Effector memory CD8-positive, alpha-beta T cell (primary cell): ENCODE measurements around the gene UCHL3.

Source experiments
- ATAC-seq: fragments of 150-1000 bp; cut with Tn5 transposase; replicated peaks from 2 replicates; pipeline ENCODE4 v1.10.0; 2021; ENCODE audit warnings: mild to moderate bottlenecking, moderate library complexity
- DNase-seq, 3 experiments: peaks; one replicate each; pipeline ENCODE4 v3.0.0; 2021
- H3K27ac Mint-ChIP-seq, 2 donors: one replicate each; pipeline ENCODE4 v1.8.0; 2022; ENCODE audit warnings: mild to moderate bottlenecking in 2 of 2, mixed read lengths in 2 of 2, moderate library complexity in 2 of 2
- H3K27me3 Mint-ChIP-seq, 2 donors: one replicate each; pipeline ENCODE4 v1.8.0; 2022; ENCODE audit warnings: mixed read lengths in 2 of 2
- H3K36me3 Mint-ChIP-seq: one replicate; pipeline ENCODE4 v1.8.0; 2022; ENCODE audit warnings: mild to moderate bottlenecking, moderate library complexity, mixed read lengths; ENCODE audit not compliant: insufficient read depth
- H3K4me1 Mint-ChIP-seq, 2 donors: one replicate each; pipeline ENCODE4 v1.8.0; 2022; ENCODE audit warnings: low read depth in 2 of 2, mixed read lengths in 2 of 2
- H3K4me3 Mint-ChIP-seq, 2 donors: one replicate each; pipeline ENCODE4 v1.8.0; 2022; ENCODE audit warnings: mild to moderate bottlenecking in 2 of 2, mixed read lengths in 2 of 2, moderate library complexity in 2 of 2
- H3K9me3 Mint-ChIP-seq, 2 donors: one replicate each; pipeline ENCODE4 v1.8.0; 2022; ENCODE audit warnings: mixed read lengths in 2 of 2

UCHL3 gene

DNA sequence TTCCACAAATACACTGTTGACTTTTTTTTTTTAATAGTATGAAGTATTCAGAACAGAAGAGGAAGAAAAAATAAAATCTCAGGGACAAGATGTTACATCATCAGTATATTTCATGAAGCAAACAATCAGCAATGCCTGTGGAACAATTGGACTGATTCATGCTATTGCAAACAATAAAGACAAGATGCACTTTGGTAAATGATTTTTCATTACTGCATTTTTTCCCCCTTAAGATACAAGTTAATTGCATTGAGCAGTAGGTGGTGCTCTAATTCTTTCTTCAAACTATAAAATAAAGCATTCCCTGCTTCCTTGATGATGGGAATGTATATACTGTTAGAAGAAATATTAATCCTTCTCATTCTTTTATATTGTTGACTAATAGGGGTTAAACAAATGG lies 17.1 kb downstream of the UCHL3 start:
- Mint-ChIP-seq H3K27ac (no peak overlapping the region), H3K36me3 (peaks cover 30% of the 10 kb centered on the region)

DNA sequence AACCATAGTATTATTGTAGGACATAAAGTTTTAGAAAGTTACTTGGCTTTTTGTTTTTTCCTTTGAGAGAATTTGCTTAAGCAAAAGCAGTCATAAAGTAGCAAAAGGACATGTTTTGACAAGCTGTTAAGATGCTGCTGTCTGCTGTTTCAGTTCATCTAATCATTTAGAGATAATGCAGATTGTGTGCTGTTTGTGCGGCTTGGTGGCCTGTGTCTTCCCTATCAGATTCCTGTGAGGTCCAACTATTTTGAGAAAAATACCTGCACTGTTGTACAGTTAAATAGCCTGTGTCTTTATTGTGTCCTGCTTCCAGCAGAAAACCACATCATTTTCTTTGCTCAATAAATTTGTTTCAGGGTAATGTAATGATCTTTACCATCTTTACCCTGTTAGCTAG lies 20.0 kb downstream of the UCHL3 start:
- H3K27ac Mint-ChIP-seq: no peak overlapping the region
- H3K9me3 Mint-ChIP-seq: no peaks in the 10 kb centered on the region
- H3K27me3 Mint-ChIP-seq: no peaks in the 10 kb centered on the region
- H3K36me3 Mint-ChIP-seq: peaks cover 38% of the 10 kb centered on the region
- DNase-seq (no peak), ATAC-seq (no peak)
- H3K4me3 Mint-ChIP-seq: no peak overlapping the region
- no peaks in the 10 kb centered on the region for H3K4me1 Mint-ChIP-seq

More for the DNA sequence above, 17.1 kb downstream of the UCHL3 start:
- ATAC-seq (no peak), DNase-seq (no peak)
- no peak overlapping the region for H3K4me3 Mint-ChIP-seq
- no peaks in the 10 kb centered on the region for H3K27me3 Mint-ChIP-seq
- H3K9me3 Mint-ChIP-seq: no peaks in the 10 kb centered on the region
- H3K4me1 Mint-ChIP-seq: no peaks in the 10 kb centered on the region

DNA sequence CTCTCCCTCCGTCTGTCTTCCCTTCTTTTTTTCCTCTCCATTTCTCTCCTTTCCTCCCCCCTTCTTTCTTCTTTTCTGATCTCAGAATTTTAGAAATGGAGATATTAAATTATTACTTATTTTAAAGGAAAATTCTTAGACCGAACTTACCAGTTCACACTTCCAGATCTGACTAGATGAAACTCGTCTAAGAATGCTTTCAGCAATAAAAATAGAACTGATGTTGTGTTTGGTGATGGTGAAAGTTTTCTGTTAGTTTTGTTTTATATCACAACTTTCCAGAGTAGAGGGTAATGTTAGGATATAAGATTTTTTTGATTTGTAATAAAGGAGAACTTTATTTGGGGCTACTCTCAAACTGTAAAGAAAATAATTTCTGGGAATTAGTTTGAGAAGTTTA lies 29.9 kb downstream of the UCHL3 start:
- Mint-ChIP-seq H3K27ac (no peak overlapping the region), H3K4me3 (no peak overlapping the region), H3K27me3 (no peaks in the 10 kb centered on the region), H3K9me3 (peaks cover 0 to 2% of the 10 kb centered on the region in 2 donors), H3K36me3 (peaks cover 19% of the 10 kb centered on the region), H3K4me1 (no peaks in the 10 kb centered on the region)
- no peak for DNase-seq
- ATAC-seq: no peak

DNA sequence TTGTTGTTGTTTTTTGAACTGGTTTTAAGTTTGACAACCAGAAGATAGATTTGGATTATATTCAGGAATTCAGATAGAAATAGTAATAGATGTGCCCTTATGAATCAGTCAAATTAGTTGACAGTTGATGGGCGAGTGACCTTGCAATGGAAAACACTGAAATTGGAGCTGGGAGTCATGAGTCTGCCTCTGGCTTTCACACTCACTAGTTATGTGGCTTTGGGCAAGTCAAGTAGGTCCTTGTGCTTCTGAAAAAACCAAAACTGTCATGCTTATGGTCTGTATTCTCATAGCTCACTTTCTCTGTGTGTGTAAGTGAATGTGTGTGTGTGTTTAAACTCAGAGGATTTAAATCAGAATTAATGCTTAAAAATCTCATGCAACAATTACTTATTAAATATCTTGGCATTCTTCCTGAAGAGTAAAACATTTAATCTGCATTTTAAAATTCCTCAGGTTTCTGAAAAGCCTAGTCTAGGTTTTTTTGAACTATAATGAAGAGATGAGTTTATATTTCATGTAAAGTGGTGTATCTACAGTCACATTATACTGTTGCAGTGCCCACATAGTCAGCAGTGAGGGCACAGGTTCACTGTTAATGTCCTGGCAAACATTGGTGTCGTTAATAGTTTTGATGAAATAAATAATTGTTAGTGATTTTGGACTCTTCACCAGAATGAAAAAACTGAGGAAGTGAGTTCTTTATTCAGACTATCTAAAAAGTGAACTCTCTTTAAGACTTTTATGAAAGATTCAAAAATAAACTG lies 32.5 kb downstream of the UCHL3 start:
- Mint-ChIP-seq H3K27me3 (no peaks in the 10 kb centered on the region), H3K27ac (no peak overlapping the region), H3K4me3 (no peak overlapping the region), H3K36me3 (peaks cover 11% of the 10 kb centered on the region), H3K4me1 (no peaks in the 10 kb centered on the region), H3K9me3 (peaks cover 2 to 7% of the 10 kb centered on the region in 2 donors)
- no peak for DNase-seq
- ATAC-seq: no peak

DNA sequence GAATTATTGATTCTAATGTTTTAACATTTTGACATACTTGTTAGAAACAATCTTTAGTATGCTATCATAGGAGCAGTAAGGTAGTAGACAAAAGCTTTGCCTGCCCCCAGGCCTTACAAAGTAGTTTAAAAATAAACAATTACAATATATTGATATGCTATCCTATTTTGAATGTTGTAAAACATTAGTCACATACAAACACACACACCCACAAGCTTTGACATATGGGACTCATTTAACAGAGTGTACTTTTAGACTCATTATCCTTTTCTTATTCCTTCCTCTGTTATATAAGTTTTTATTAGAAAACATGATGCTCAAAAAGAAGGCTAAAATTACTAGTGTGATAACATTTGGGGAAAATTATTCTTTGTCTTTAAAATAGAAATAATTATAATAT lies 33.5 kb downstream of the UCHL3 start:
- DNase-seq: no peak
- Mint-ChIP-seq H3K36me3 (peaks cover 11% of the 10 kb centered on the region), H3K9me3 (peaks cover 2 to 7% of the 10 kb centered on the region in 2 donors), H3K4me1 (no peaks in the 10 kb centered on the region), H3K27me3 (no peaks in the 10 kb centered on the region), H3K27ac (no peak overlapping the region), H3K4me3 (no peak overlapping the region)
- no peak for ATAC-seq

DNA sequence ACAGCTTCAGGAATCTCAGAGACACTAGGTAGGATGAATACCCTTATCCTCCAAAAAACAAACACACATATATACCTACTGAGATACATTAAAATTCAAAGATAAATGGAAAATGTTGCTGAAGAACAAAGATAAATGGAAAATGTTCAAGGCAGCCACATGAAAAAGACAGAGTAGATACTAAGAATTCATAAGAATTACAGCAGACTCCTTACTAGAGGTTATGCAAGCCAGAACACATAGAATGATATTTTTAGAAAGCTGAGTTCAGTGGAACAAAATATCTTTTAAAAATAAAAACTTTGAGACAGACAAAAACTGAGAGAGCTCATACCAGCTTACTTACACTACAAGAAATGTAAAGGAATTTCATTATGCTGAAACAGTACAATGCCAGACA lies 35.6 kb downstream of the UCHL3 start:
- peaks cover 2 to 7% of the 10 kb centered on the region in 2 donors for H3K9me3 Mint-ChIP-seq
- H3K27me3 Mint-ChIP-seq: no peaks in the 10 kb centered on the region
- ATAC-seq (no peak), DNase-seq (no peak)
- H3K27ac Mint-ChIP-seq: no peak overlapping the region
- no peaks in the 10 kb centered on the region for H3K4me1 Mint-ChIP-seq
- no peak overlapping the region for H3K4me3 Mint-ChIP-seq
- H3K36me3 Mint-ChIP-seq: peaks cover 11% of the 10 kb centered on the region

DNA sequence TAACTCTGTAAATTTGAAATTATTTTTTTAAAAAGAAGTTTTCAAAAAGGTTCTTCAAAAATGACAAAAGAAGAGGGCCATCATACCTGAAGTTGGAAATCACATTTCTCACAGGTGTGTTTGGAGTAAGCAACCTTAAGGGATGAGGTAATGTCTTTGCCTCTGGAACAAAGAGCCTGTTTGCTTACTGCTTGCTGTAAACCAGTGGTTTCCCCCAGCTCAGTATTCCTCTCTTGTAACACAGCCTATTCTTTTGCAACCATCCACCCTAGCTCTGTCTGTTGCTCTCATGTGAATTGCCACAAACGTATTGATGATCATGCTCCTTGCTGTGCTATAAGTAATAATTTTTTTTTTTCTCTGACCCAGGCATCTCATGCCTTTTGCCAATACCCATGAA lies 38.1 kb downstream of the UCHL3 start:
- Mint-ChIP-seq H3K4me1 (no peaks in the 10 kb centered on the region), H3K27ac (no peak overlapping the region), H3K9me3 (peaks cover 2 to 7% of the 10 kb centered on the region in 2 donors), H3K36me3 (peaks cover 3% of the 10 kb centered on the region), H3K4me3 (no peak overlapping the region), H3K27me3 (no peaks in the 10 kb centered on the region)
- ATAC-seq (no peak), DNase-seq (no peak)

DNA sequence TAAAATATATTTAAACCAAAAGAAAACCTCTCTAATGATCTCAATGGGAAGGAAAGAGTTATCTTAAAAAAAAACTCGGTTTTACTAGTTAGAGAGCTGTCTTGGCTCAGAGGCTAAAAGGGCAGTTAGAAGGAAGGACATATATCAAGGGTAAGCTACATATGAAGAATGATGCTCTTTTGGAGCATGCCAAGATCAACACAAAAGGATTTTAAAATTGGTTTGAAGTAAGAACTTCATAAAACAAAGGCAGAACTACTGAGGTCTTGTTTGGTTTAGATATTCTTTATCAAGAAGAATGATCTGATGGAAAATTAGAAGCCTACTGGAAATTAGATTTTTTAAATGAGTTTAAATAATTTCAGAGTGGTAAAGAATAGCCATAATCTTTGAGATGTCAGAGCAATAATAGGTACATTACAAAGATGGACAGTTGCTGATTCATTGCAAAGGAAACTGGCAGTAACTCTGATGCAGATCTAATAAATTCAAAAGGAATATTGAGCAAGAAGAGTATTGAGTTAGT lies 47.1 kb downstream of the UCHL3 start:
- Mint-ChIP-seq H3K9me3 (no peaks in the 10 kb centered on the region), H3K27ac (peak overlapping the region in 1 of 2 donors; percentile 19), H3K4me3 (no peak overlapping the region), H3K36me3 (peaks cover 22% of the 10 kb centered on the region), H3K4me1 (peaks cover 0 to 2% of the 10 kb centered on the region in 2 donors), H3K27me3 (no peaks in the 10 kb centered on the region)
- no peak for DNase-seq
- ATAC-seq: no peak

DNA sequence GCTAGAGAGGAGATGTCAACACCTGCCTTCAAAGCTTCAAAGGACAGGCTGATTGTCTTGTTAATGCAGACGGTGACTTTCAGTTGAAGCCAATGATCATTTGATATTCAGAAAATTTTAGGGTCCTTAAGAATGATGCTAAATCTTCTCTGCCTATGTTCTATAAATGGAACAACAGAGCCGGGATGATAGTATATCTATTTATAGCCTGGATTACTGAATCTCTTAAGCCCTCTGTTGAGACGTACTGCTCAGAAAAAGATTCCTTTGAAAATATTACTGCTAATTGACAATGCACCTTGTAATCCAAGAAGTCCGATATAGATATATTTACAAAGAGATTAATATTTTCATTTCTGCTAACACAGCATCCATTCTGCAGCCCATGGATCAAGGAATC lies 50.8 kb downstream of the UCHL3 start:
- Mint-ChIP-seq H3K27ac (no peak overlapping the region), H3K27me3 (no peaks in the 10 kb centered on the region), H3K36me3 (peaks cover 22% of the 10 kb centered on the region), H3K9me3 (no peaks in the 10 kb centered on the region), H3K4me3 (no peak overlapping the region), H3K4me1 (peaks cover 0 to 2% of the 10 kb centered on the region in 2 donors)
- DNase-seq (no peak), ATAC-seq (no peak)

DNA sequence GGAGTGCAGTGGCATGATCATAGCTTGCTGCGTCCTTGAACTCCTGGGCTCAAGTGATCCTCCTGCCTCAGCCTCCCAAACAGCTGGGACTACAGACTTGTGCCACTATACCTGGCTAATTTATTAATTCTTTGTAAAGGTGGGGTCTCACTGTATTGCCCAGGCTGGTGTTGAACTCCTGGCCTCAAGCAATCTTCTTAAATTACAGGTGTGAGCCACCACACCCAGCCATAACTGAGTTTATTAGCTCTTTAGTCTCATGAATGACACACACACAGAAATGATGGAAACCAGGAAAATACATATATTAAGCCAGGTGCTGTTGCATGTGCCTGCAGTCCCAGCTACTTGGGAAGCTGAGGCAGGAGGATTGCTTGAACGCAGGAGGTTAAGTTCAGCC lies 53.4 kb downstream of the UCHL3 start:
- H3K27me3 Mint-ChIP-seq: no peaks in the 10 kb centered on the region
- DNase-seq: no peak
- no peaks in the 10 kb centered on the region for H3K9me3 Mint-ChIP-seq
- no peak overlapping the region for H3K27ac Mint-ChIP-seq
- no peak overlapping the region for H3K4me3 Mint-ChIP-seq
- no peaks in the 10 kb centered on the region for H3K4me1 Mint-ChIP-seq
- H3K36me3 Mint-ChIP-seq: peaks cover 11% of the 10 kb centered on the region
- no peak for ATAC-seq

DNA sequence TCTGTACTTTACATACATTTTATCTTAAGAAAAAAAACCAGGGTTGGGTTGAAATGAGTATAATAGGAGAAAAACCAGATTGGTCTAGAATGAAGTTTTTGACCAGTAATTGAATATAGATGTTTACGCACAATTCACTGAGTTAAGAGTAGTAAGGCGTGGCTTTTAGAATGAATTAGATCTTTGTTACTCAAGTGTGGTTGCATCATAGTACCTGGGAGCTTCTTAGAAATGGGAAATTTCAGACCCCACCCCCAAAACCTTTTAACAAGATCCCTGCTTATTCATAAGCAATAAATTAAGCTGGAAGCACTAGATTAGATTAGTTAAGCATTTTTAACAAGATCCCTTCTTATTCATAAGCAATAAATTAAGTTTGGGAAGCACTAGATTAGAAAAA lies 57.9 kb downstream of the UCHL3 start:
- no peak for ATAC-seq
- no peak for DNase-seq
- no peak overlapping the region for H3K4me3 Mint-ChIP-seq
- no peaks in the 10 kb centered on the region for H3K4me1 Mint-ChIP-seq
- no peaks in the 10 kb centered on the region for H3K27me3 Mint-ChIP-seq
- H3K36me3 Mint-ChIP-seq: peaks cover 11% of the 10 kb centered on the region
- H3K9me3 Mint-ChIP-seq: no peaks in the 10 kb centered on the region
- H3K27ac Mint-ChIP-seq: no peak overlapping the region

DNA sequence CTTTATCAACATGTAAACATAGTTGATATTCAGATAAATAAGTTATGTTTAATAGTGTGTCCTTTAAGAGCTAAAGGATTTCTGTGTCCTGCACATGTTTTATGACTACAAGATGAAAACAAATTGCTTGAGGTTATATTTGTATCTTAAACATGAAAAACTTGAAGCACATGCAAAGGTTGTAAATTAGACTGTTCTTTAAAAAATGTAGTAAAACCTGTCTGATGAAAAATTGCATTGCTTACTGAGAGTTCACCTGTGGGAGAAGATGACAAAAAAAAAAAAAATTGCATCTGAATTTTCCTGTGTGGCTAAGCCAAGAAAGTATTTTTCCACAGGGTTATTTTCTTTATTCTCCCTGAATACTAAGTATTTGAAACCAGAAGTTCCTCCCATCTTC lies 60.9 kb downstream of the UCHL3 start:
- H3K27ac Mint-ChIP-seq: no peak overlapping the region
- H3K27me3 Mint-ChIP-seq: no peaks in the 10 kb centered on the region
- ATAC-seq: no peak
- peaks cover 3% of the 10 kb centered on the region for H3K36me3 Mint-ChIP-seq
- no peaks in the 10 kb centered on the region for H3K9me3 Mint-ChIP-seq
- no peaks in the 10 kb centered on the region for H3K4me1 Mint-ChIP-seq
- no peak for DNase-seq
- H3K4me3 Mint-ChIP-seq: no peak overlapping the region

DNA sequence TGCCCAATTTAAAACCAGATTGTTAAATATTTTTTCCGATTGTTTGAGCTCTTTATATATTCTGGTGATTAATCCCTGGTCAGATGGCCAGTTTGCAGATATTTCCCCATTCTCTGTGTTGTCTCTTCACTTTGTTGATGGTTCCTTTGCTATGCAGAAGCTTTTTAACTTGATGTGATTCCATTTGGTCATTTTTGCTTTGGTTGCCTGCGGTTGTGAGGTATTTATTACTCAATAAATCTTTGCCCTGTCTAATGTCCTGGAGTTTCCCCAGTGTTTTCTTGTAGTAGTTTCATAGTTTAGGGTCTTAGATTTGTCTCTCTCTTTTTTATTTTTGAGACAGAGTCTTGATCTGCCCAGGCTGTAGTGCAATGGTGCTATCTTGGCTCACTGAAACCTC lies 62.8 kb downstream of the UCHL3 start:
- Mint-ChIP-seq H3K27me3 (no peaks in the 10 kb centered on the region), H3K36me3 (peaks cover 3% of the 10 kb centered on the region), H3K4me1 (no peaks in the 10 kb centered on the region), H3K4me3 (no peak overlapping the region), H3K27ac (no peak overlapping the region), H3K9me3 (no peaks in the 10 kb centered on the region)
- DNase-seq (no peak), ATAC-seq (no peak)

DNA sequence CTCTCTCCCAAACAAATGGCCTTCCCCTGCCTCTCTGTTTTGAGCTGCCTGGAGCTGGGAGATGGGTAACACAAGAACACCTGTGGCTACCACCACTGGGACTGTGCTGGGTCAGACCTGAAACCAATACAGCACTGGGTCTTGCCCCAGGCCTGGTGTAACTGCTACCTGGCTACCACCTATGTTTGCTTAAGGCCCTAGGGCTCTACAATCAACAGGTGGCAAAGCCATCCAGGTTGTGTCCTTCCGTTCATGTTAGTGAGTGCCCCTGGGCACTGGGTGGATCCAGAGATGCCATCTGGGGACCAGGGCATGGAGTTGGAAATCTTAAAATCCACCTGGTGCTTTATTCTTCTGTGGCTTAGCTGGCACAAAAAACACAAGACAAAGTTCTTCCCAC lies 67.6 kb downstream of the UCHL3 start:
- no peak overlapping the region for H3K4me3 Mint-ChIP-seq
- no peaks in the 10 kb centered on the region for H3K9me3 Mint-ChIP-seq
- no peaks in the 10 kb centered on the region for H3K4me1 Mint-ChIP-seq
- peak overlapping the region in 1 of 2 donors; percentile 15 for H3K27ac Mint-ChIP-seq
- H3K27me3 Mint-ChIP-seq: no peaks in the 10 kb centered on the region
- peaks cover 3% of the 10 kb centered on the region for H3K36me3 Mint-ChIP-seq
- DNase-seq: no peak
- no peak for ATAC-seq
